Skeletal muscle satellite cell (primary cell): ENCODE data around the gene CSNK1E. TPM values are rescaled to one million over a fixed set of nuclear protein-coding genes. Genes with fewer than 3 reads are reported as not detected.
"Not testable (repeated sequence)": the region's sequence is repeated elsewhere in the genome, so short reads cannot be mapped to it uniquely, and the experiment has no call there.

Source experiments
- H3K27me3 ChIP-seq: 2 replicates; pipeline ENCODE4 v1.7.0; 2013; ENCODE audit warnings: low read length; ENCODE audit not compliant: control insufficient read depth, insufficient read depth
- H3K36me3 ChIP-seq: 2 replicates; pipeline ENCODE4 v1.7.0; 2013; ENCODE audit warnings: mild to moderate bottlenecking, control low read depth, low read length; ENCODE audit not compliant: insufficient read depth
- H3K4me1 ChIP-seq: 2 replicates; pipeline ENCODE4 v1.7.0; 2013; ENCODE audit warnings: low read length; ENCODE audit not compliant: control insufficient read depth, insufficient read depth
- H3K4me2 ChIP-seq: 2 replicates; pipeline ENCODE4 v1.7.0; 2013; ENCODE audit warnings: mild to moderate bottlenecking, low read length
- H3K4me3 ChIP-seq: 2 replicates; pipeline ENCODE4 v1.7.0; 2013; ENCODE audit warnings: low read length
- H3K9ac ChIP-seq: 2 replicates; pipeline ENCODE4 v1.7.0; 2013; ENCODE audit warnings: mild to moderate bottlenecking, low read depth, low read length, moderate library complexity
- H3K9me3 ChIP-seq: replicated peaks from 2 replicates; pipeline ENCODE4 v1.7.0; 2013; ENCODE audit warnings: mild to moderate bottlenecking, control low read depth, low read length
- total RNA-seq: library from RNA; depleted of rRNA; stranded (reverse); fragments of >200 nt; gene quantifications from 2 replicates; pipeline ENCODE4 v1.2.3, GENCODE V29; 2012; rRNA removed

The CSNK1E gene
- 128 and 132 TPM in 2 replicates for total RNA-seq

GRCh38 chr22:38317122-38317994, at the start of gene CSNK1E:
TSS of gene CSNK1E (minus strand) at chr22:38317433. CDS start at chr22:38314157, 3,276 bp downstream.
- Histone ChIP-seq H3K4me2 (peak within 1 kb of the TSS; percentile 96), H3K4me3 (peak within 1 kb of the TSS; percentile 75), H3K36me3 (peaks cover 13% of the 10 kb centered on the region), H3K4me1 (peaks cover 47% of the 10 kb centered on the region), H3K9me3 (no peaks in the 10 kb centered on the region), H3K9ac (peak within 1 kb of the TSS; percentile 98), H3K27me3 (no peaks in the 10 kb centered on the region)

- not testable (repeated sequence) for H3K4me3 ChIP-seq, H3K9ac ChIP-seq, H3K4me2 ChIP-seq, H3K27me3 ChIP-seq, H3K4me1 ChIP-seq, H3K36me3 ChIP-seq, H3K9me3 ChIP-seq
These were observed 48.6 kb upstream of the CSNK1E start for GRCh38 chr22:38365829-38366228.

DNA sequence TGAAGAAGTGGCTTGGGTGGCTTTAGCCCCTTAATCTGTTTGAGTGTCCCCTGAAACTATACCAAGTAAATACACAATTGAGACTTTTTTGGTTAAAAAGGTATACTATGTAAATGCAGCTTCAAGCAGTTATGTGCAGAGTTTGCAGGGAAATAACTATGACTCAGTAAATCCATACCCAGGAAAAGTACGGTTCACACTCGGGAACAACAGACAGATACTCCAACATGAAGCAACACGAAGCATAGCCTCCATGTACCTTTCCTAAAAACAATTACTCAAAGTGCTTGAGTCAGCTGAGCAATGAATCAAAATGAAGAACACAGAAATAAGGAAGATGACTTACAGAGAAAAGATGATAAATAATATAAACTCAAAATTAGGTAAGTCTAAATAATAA, 47.9 kb upstream of the CSNK1E start:
- H3K4me2 ChIP-seq, H3K9ac ChIP-seq, H3K36me3 ChIP-seq, H3K9me3 ChIP-seq, H3K4me1 ChIP-seq, H3K27me3 ChIP-seq, H3K4me3 ChIP-seq: not testable (repeated sequence)

- H3K4me3 ChIP-seq, H3K4me2 ChIP-seq, H3K9me3 ChIP-seq, H3K27me3 ChIP-seq, H3K4me1 ChIP-seq, H3K9ac ChIP-seq, H3K36me3 ChIP-seq: not testable (repeated sequence)
These were observed 43.3 kb upstream of the CSNK1E start for GRCh38 chr22:38360560-38360959.

DNA sequence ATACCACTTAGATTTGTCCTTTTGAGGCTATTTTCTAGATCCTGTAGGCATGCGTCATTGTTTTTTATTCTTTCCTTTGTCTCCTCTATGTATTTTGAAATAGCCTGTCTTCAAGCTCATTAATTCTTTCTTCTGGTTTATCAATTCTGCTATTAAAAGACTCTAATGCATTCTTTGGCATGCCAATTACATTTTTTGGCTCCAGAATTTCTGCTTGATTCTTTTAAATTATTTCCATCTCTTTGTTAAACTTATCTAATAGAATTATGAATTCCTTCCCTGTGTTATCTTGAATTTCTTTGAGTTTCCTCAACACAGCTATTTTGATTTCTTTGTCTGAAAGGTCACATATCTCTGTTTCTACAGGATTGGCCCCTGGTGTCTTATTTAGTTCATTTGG, 42.6 kb upstream of the CSNK1E start:
- H3K4me1 ChIP-seq, H3K4me2 ChIP-seq, H3K4me3 ChIP-seq, H3K36me3 ChIP-seq, H3K9ac ChIP-seq, H3K27me3 ChIP-seq, H3K9me3 ChIP-seq: not testable (repeated sequence)

DNA sequence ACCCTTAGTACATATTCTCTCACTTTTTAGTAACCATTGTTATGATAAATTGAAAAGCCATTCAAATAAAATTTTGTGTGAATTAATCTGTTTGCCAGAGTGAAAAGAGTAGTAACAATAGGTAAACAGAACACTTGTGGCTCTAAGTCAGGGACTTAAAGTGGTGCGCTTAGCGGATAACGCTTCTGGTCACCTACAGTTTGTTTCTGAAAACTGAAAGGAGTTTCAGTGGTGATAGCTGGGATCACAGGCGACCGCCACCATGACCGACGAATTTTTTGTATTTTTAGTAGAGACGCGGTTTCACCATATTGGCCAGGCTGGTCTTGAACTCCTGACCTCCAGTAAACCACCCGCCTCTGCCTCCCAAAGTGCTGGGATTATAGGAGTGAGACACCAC, 40.7 kb upstream of the CSNK1E start:
- not testable (repeated sequence) for H3K9me3 ChIP-seq, H3K9ac ChIP-seq, H3K36me3 ChIP-seq

GRCh38 chr22:38355275-38355674, 38.0 kb upstream of the CSNK1E start:
- Histone ChIP-seq H3K4me3 (no peak overlapping the region), H3K36me3 (no peaks in the 10 kb centered on the region), H3K4me2 (no peak overlapping the region), H3K9ac (no peak overlapping the region), H3K27me3 (no peaks in the 10 kb centered on the region), H3K9me3 (no peaks in the 10 kb centered on the region), H3K4me1 (no peaks in the 10 kb centered on the region)

More for the DNA sequence above, 40.7 kb upstream of the CSNK1E start:
- not testable (repeated sequence) for H3K4me1 ChIP-seq, H3K27me3 ChIP-seq, H3K4me3 ChIP-seq, H3K4me2 ChIP-seq

GRCh38 chr22:38353701-38354100, 36.5 kb upstream of the CSNK1E start:
- Histone ChIP-seq H3K9me3 (no peaks in the 10 kb centered on the region), H3K4me3 (no peak overlapping the region), H3K9ac (no peak overlapping the region), H3K36me3 (no peaks in the 10 kb centered on the region), H3K4me1 (no peaks in the 10 kb centered on the region), H3K27me3 (no peaks in the 10 kb centered on the region), H3K4me2 (no peak overlapping the region)

DNA sequence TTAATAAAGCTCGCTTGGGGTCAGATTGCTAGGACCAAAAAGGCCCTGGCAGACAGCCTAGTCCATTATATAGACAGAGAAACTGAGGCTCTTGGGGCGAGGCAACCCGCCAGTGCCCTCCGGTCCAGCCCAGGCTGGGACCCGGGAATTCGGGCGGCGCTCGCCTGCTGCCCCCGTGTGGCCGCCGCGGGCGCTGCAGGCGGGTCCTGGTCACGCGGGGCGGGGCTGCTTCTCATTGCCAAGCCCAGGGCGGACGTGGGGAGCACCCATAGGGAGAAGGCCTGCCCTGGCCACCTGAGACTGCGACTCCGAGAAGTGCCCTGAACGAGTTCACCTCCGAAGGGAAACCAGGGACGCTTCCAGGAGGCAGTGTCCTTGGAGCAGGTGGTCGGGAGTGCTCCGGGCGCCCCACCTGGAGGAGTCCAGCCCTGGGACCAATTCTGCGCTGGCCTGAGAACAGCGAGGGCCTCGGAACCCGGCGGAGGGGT, 36.0 kb upstream of the CSNK1E start:
- Histone ChIP-seq H3K27me3 (no peaks in the 10 kb centered on the region), H3K36me3 (no peaks in the 10 kb centered on the region), H3K4me3 (no peak overlapping the region), H3K9me3 (no peaks in the 10 kb centered on the region), H3K4me2 (no peak overlapping the region), H3K4me1 (no peaks in the 10 kb centered on the region), H3K9ac (no peak overlapping the region)

DNA sequence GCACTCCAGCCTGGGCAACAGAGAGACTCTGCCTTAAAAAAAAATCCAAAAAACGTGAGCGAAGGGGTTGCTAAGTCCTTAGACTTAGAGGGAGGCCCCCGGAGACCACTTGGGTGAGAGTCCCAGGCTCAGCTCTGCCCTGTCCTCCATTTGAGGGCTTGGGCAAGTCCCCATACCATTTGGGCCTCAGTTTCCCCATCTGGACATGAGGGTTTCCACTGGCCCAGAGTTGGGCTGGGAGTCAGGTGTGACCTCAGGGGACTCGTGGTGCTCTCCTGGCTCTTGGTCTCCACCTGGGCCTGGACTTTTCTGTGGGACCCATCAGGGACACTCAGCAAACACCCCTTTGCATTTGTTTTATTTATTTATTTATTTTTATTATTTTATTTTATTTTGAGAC, 35.2 kb upstream of the CSNK1E start:
- no peak overlapping the region for H3K4me2 ChIP-seq

GRCh38 chr22:38350444-38351359, 33.5 kb upstream of the CSNK1E start:
- Histone ChIP-seq H3K9me3 (no peaks in the 10 kb centered on the region), H3K4me2 (no peak overlapping the region), H3K36me3 (no peaks in the 10 kb centered on the region), H3K4me3 (no peak overlapping the region), H3K4me1 (no peaks in the 10 kb centered on the region), H3K27me3 (no peaks in the 10 kb centered on the region), H3K9ac (no peak overlapping the region)

More for the DNA sequence above, 35.2 kb upstream of the CSNK1E start:
- Histone ChIP-seq H3K36me3 (no peaks in the 10 kb centered on the region), H3K4me3 (no peak overlapping the region), H3K4me1 (no peaks in the 10 kb centered on the region), H3K9me3 (no peaks in the 10 kb centered on the region), H3K27me3 (no peaks in the 10 kb centered on the region), H3K9ac (no peak overlapping the region)
